SU-DHL-6 (cell line): Measurements from ENCODE around the gene SLC6A11.

ENCODE experiments used
- CTCF ChIP-seq: fragments of 200-600 bp; sonication (generic); IDR thresholded peaks from one replicate; pipeline ENCODE4 v1.5.1; 2017; ENCODE audit warnings: antibody characterized with exemption, mild to moderate bottlenecking, low read length, moderate library complexity; ENCODE audit not compliant: insufficient read depth, poor library complexity, severe bottlenecking
- EZH2phosphoT487 ChIP-seq: fragments of 200-600 bp; sonication (generic), shearing (Covaris generic); conservative IDR thresholded peaks from 2 replicates; pipeline ENCODE4 v1.6.1; 2018; ENCODE audit warnings: mild to moderate bottlenecking, antibody characterized with exemption, low read length, moderate library complexity, mixed read lengths

- TF ChIP-seq CTCF, result no peak
- no peak for TF ChIP-seq EZH2phosphoT487
Measured at GRCh38 chr3:10779293-10779805, 36.7 kb upstream of the SLC6A11 start.
